Measurements from ENCODE around the gene PKHD1.

Gene PKHD1

GRCh38 chr6:51569594-51569993 is 517.8 kb downstream of the PKHD1 start:
- no peak for TF ChIP-seq GATA3 (IDR thresholded peaks at IDR 0.05; ENCODE audit: low read depth, low read length)
- no peak for TF ChIP-seq GATA2 (IDR thresholded peaks at IDR 0.05; ENCODE audit: low read depth, low read length)

- TF ChIP-seq GATA2 (IDR thresholded peaks at IDR 0.05; ENCODE audit: low read depth, low read length), result no peak
- TF ChIP-seq GATA3 (IDR thresholded peaks at IDR 0.05; ENCODE audit: low read depth, low read length), result no peak
Measured at GRCh38 chr6:51568771-51569170, 518.6 kb downstream of the PKHD1 start.

GRCh38 chr6:51565472-51565871 is 521.9 kb downstream of the PKHD1 start:
- TF ChIP-seq GATA3 (IDR thresholded peaks at IDR 0.05; ENCODE audit: low read depth, low read length), result no peak
- TF ChIP-seq GATA2 (IDR thresholded peaks at IDR 0.05; ENCODE audit: low read depth, low read length), result no peak

Data from SH-SY5Y (cell line).